Caco-2 (cell line): Measurements from ENCODE around the gene GAREM1. TPM values are rescaled to one million over a fixed set of nuclear protein-coding genes. Genes with fewer than 3 reads are reported as not detected.

ENCODE experiments used
- BruUV-seq: library from RNA; stranded (reverse); fragments of 400-500 nt; replicated peaks from 2 replicates; lab custom pipeline; 2021; lab: Mats Ljungman, UMichigan
- CTCF ChIA-PET: fragments of 300-600 bp; sonication (Branson Sonifier 250); formaldehyde crosslinking; loops from one replicate; lab custom pipeline; 2022; ENCODE audit warnings: antibody characterized with exemption; lab: Charles Lee
- POLR2A ChIA-PET: fragments of 300-600 bp; sonication (Branson Sonifier 250); formaldehyde crosslinking; loops from one replicate; lab custom pipeline; 2022; ENCODE audit warnings: antibody characterized with exemption; lab: Charles Lee
- DNase-seq, 2 experiments: peaks; one replicate each; pipeline versions ENCODE4 v3.0.0 to v3.0.0-alpha.2; 2020 to 2022
- H3K27me3 ChIP-seq: replicated peaks from 2 replicates; pipeline ENCODE4 v1.6.0; 2011; ENCODE audit warnings: low read length; ENCODE audit not compliant: control insufficient read depth, insufficient read depth
- H3K36me3 ChIP-seq: 2 replicates; pipeline ENCODE4 v1.5.1; 2011; ENCODE audit warnings: low read length; ENCODE audit not compliant: control insufficient read depth, insufficient read depth
- H3K4me1 ChIP-seq: fragments of 250-450 bp; sonication (Bioruptor Pico); 2 replicates; pipeline ENCODE4 v1.5.1; 2020; ENCODE audit warnings: mild to moderate bottlenecking
- H3K4me3 ChIP-seq: 2 replicates; pipeline ENCODE4 v1.5.1; 2011; ENCODE audit warnings: low read depth, mild to moderate bottlenecking, control low read depth, low read length
- H3K9me3 ChIP-seq: fragments of 250-450 bp; sonication (Bioruptor Pico); 2 replicates; pipeline ENCODE4 v1.5.1; 2020; ENCODE audit warnings: mild to moderate bottlenecking, moderate library complexity
- H3K27ac Mint-ChIP-seq: one replicate; pipeline ENCODE4 v1.8.0; 2022; ENCODE audit warnings: mixed read lengths; ENCODE audit not compliant: unreplicated experiment
- H3K27me3 Mint-ChIP-seq: one replicate; pipeline ENCODE4 v1.8.0; 2022; ENCODE audit warnings: mixed read lengths; ENCODE audit not compliant: insufficient read depth, unreplicated experiment
- H3K36me3 Mint-ChIP-seq: one replicate; pipeline ENCODE4 v1.8.0; 2022; ENCODE audit warnings: mild to moderate bottlenecking, mixed read lengths; ENCODE audit not compliant: insufficient read depth, unreplicated experiment
- H3K4me1 Mint-ChIP-seq: one replicate; pipeline ENCODE4 v1.8.0; 2022; ENCODE audit warnings: low read depth, mixed read lengths; ENCODE audit not compliant: unreplicated experiment
- H3K4me3 Mint-ChIP-seq: one replicate; pipeline ENCODE4 v1.8.0; 2022; ENCODE audit warnings: mild to moderate bottlenecking, moderate library complexity, mixed read lengths; ENCODE audit not compliant: unreplicated experiment
- H3K9me3 Mint-ChIP-seq: one replicate; pipeline ENCODE4 v1.8.0; 2022; ENCODE audit warnings: mixed read lengths; ENCODE audit not compliant: unreplicated experiment
- intact Hi-C: fragments of 100-400 bp; cut with micrococcal nuclease; formaldehyde crosslinking; loops from one replicate; pipeline ENCODE4 v1.10.0; 2022; ENCODE audit not compliant: unreplicated experiment
- total RNA-seq: library from RNA; stranded (reverse); gene quantifications from 2 replicates; pipeline ENCODE4 v1.2.3, GENCODE V29; 2022
- TF ChIP-seq, protein P1 (sequence below), 2 experiments: fragments of 200-600 bp in 1 of 2; IDR thresholded peaks; 1 replicate in 1 of 2; 2 replicates in 1 of 2; pipeline versions ENCODE4 v1.5.1 to v1.8.0; 2011 to 2022; ENCODE audit warnings: antibody characterized with exemption in 1 of 2, control low read depth in 1 of 2, inconsistent platforms in 1 of 2, low read depth in 1 of 2, low read length in 1 of 2, mild to moderate bottlenecking in 1 of 2, moderate library complexity in 1 of 2; ENCODE audit not compliant: insufficient read depth in 1 of 2, severe bottlenecking in 1 of 2, unreplicated experiment in 1 of 2

GAREM1 gene
- total RNA-seq, 1 experiment from 2014 or later = 0.50 TPM

- intact Hi-C loops = no loop called here
- CTCF ChIA-PET = no interaction called here
- TF ChIP-seq, protein P1, sequence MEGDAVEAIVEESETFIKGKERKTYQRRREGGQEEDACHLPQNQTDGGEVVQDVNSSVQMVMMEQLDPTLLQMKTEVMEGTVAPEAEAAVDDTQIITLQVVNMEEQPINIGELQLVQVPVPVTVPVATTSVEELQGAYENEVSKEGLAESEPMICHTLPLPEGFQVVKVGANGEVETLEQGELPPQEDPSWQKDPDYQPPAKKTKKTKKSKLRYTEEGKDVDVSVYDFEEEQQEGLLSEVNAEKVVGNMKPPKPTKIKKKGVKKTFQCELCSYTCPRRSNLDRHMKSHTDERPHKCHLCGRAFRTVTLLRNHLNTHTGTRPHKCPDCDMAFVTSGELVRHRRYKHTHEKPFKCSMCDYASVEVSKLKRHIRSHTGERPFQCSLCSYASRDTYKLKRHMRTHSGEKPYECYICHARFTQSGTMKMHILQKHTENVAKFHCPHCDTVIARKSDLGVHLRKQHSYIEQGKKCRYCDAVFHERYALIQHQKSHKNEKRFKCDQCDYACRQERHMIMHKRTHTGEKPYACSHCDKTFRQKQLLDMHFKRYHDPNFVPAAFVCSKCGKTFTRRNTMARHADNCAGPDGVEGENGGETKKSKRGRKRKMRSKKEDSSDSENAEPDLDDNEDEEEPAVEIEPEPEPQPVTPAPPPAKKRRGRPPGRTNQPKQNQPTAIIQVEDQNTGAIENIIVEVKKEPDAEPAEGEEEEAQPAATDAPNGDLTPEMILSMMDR (IDR thresholded peaks at IDR 0.05; ENCODE audit: insufficient read depth in 1 of 2, low read depth in 1 of 2, low read length in 1 of 2, severe bottlenecking in 1 of 2, unreplicated experiment in 1 of 2) = no peak
- Mint-ChIP-seq H3K27me3 (no peaks in the 10 kb centered on the region), H3K4me1 (no peaks in the 10 kb centered on the region), H3K36me3 (no peaks in the 10 kb centered on the region), H3K4me3 (no peak overlapping the region), H3K9me3 (no peaks in the 10 kb centered on the region), H3K27ac (no peak overlapping the region)
- Histone ChIP-seq H3K4me1 (no peaks in the 10 kb centered on the region), H3K9me3 (no peaks in the 10 kb centered on the region), H3K27me3 (no peaks in the 10 kb centered on the region), H3K4me3 (no peak overlapping the region), H3K36me3 (no peaks in the 10 kb centered on the region)
- no TSS peak for BruUV-seq
- DNase-seq = no peak
- POLR2A ChIA-PET = no interaction called here
Observed at GRCh38 chr18:32315881-32316280, 154.8 kb downstream of the GAREM1 start.

GRCh38 chr18:32310774-32311173, 159.9 kb downstream of the GAREM1 start:
- Histone ChIP-seq H3K27me3 (no peaks in the 10 kb centered on the region), H3K9me3 (no peaks in the 10 kb centered on the region), H3K4me3 (no peak overlapping the region), H3K4me1 (no peaks in the 10 kb centered on the region), H3K36me3 (no peaks in the 10 kb centered on the region)
- no peak overlapping the region for H3K4me3 Mint-ChIP-seq
- no TSS peak for BruUV-seq
- H3K36me3 Mint-ChIP-seq = no peaks in the 10 kb centered on the region
- H3K27me3 Mint-ChIP-seq = peaks cover 3% of the 10 kb centered on the region
- DNase-seq = no peak
- intact Hi-C loops = no loop called here
- ChIA-PET POLR2A (no interaction called here), CTCF (no interaction called here)
- H3K9me3 Mint-ChIP-seq = no peaks in the 10 kb centered on the region
- TF ChIP-seq, protein P1 (IDR thresholded peaks at IDR 0.05; ENCODE audit: insufficient read depth in 1 of 2, low read depth in 1 of 2, low read length in 1 of 2, severe bottlenecking in 1 of 2, unreplicated experiment in 1 of 2) = no peak
- no peak overlapping the region for H3K27ac Mint-ChIP-seq
- H3K4me1 Mint-ChIP-seq = no peaks in the 10 kb centered on the region

DNA sequence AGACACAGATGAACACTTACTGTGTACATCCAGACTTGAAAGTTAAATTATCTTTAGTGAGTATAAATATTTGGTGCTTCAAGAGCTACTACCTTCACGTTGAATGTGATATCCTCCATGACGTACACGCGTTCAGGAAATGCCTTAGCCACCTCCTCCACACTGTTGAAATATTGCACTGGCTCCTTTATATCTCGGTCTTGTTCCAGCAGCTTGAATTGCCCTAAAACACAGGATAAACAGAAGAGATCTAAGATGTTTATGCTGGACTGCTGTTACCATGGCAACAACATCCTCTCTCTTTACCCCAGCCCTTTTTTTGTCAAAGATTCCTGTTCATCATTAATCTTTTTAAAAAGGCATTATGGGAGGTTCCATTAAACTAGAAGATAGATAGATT, 160.6 kb downstream of the GAREM1 start:
- intact Hi-C loops = no loop called here
- no peaks in the 10 kb centered on the region for H3K4me1 ChIP-seq
- H3K4me3 Mint-ChIP-seq = no peak overlapping the region
- BruUV-seq = no TSS peak
- no peaks in the 10 kb centered on the region for H3K36me3 Mint-ChIP-seq
- H3K9me3 Mint-ChIP-seq = no peaks in the 10 kb centered on the region
- ChIA-PET POLR2A (no interaction called here), CTCF (no interaction called here)
- H3K36me3 ChIP-seq = no peaks in the 10 kb centered on the region
- peaks cover 3% of the 10 kb centered on the region for H3K27me3 Mint-ChIP-seq
- no peaks in the 10 kb centered on the region for H3K27me3 ChIP-seq
- H3K4me3 ChIP-seq = no peak overlapping the region
- no peak for DNase-seq
- TF ChIP-seq, protein P1 (IDR thresholded peaks at IDR 0.05; ENCODE audit: insufficient read depth in 1 of 2, low read depth in 1 of 2, low read length in 1 of 2, severe bottlenecking in 1 of 2, unreplicated experiment in 1 of 2) = no peak
- H3K4me1 Mint-ChIP-seq = no peaks in the 10 kb centered on the region
- H3K27ac Mint-ChIP-seq = no peak overlapping the region
- H3K9me3 ChIP-seq = no peaks in the 10 kb centered on the region
